Activated CD4-positive, alpha-beta T cell treated with anti-CD3 and anti-CD28 coated beads, Interleukin-2, amount 10 ng/mL, durations not matched to agents 24 days and 14 days (primary cell): ENCODE measurements around the gene TTI1. TPM values are rescaled to one million over a fixed set of nuclear protein-coding genes. Genes with fewer than 3 reads are reported as not detected.

Experiments used
- DNase-seq: peaks from one replicate; pipeline ENCODE4 v3.0.0; 2022
- H3K27ac Mint-ChIP-seq: one replicate; pipeline ENCODE4 v1.8.0; 2022; ENCODE audit warnings: mild to moderate bottlenecking, mixed read lengths
- H3K27me3 Mint-ChIP-seq: one replicate; pipeline ENCODE4 v1.8.0; 2022; ENCODE audit warnings: mixed read lengths
- H3K36me3 Mint-ChIP-seq: one replicate; pipeline ENCODE4 v1.8.0; 2022; ENCODE audit warnings: low read depth, mild to moderate bottlenecking, mixed read lengths
- H3K4me1 Mint-ChIP-seq: one replicate; pipeline ENCODE4 v1.8.0; 2021; ENCODE audit warnings: mixed read lengths
- H3K4me3 Mint-ChIP-seq: one replicate; pipeline ENCODE4 v1.8.0; 2022; ENCODE audit warnings: mild to moderate bottlenecking, moderate library complexity, mixed read lengths
- H3K9me3 Mint-ChIP-seq: one replicate; pipeline ENCODE4 v1.8.0; 2021; ENCODE audit warnings: mixed read lengths
- intact Hi-C: fragments of 100-400 bp; cut with micrococcal nuclease; formaldehyde crosslinking; loops from one replicate; pipeline ENCODE4 v1.15.1; 2023
- total RNA-seq: library from RNA; stranded (reverse); gene quantifications from 2 replicates; pipeline ENCODE4 v1.2.3, GENCODE V29; 2022

The TTI1 gene
- total RNA-seq, 1 donor from 2014 or later, result 48.8 TPM

GRCh38 chr20:37995856-37996605, 37.2 kb downstream of the TTI1 start:
- Mint-ChIP-seq H3K27me3 (no peaks in the 10 kb centered on the region), H3K27ac (no peak overlapping the region), H3K36me3 (peaks cover 55% of the 10 kb centered on the region), H3K9me3 (no peaks in the 10 kb centered on the region), H3K4me1 (peaks cover 16% of the 10 kb centered on the region), H3K4me3 (no peak overlapping the region)
- no peak for DNase-seq
- intact Hi-C loops, result no loop called here

- peaks cover 53% of the 10 kb centered on the region for H3K36me3 Mint-ChIP-seq
- DNase-seq, result no peak
- H3K27me3 Mint-ChIP-seq, result no peaks in the 10 kb centered on the region
- H3K9me3 Mint-ChIP-seq, result no peaks in the 10 kb centered on the region
- intact Hi-C loops, result loop anchor here (5.0 kb wide), 1 partner anchor 92 kb away; the partner anchor contains the start of gene VSTM2L
- H3K4me3 Mint-ChIP-seq, result no peak overlapping the region
- no peak overlapping the region for H3K27ac Mint-ChIP-seq
- H3K4me1 Mint-ChIP-seq, result peaks cover 26% of the 10 kb centered on the region
These were observed 38.7 kb downstream of the TTI1 start for GRCh38 chr20:37994512-37994911.

DNA sequence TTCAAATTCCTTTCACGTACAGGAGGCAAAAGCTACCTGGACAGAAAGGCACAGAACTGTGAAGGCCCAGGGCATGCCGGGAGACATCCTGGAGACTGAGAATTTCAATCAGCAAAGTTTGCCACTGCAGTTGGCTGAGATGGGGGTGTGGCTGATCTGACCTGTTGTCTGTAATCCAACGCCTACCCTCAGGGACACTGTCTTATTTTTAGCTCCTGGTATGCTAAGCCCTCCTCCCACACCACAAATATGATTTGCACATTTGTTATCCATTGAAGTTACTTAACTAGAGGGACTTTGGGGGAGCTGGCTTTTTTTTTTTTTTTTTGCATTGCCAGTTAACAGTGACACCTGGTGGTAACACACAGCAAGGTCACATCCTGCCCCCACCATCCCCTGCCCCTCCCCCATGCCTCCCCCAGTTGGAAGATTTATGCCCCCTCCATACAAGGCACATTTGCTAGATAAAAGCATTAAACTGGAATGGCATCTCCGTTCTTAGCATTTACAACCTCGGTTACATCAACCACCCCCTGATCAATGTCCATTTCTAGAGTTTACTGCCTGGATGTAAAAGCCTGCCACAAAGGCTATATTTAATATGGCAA, 40.4 kb downstream of the TTI1 start:
- no peak overlapping the region for H3K4me3 Mint-ChIP-seq
- intact Hi-C loops, result loop anchor here (1.0 to 5.0 kb wide), 2 partner anchors 91 to 429 kb away; partner anchors contain the start of gene VSTM2L
- H3K36me3 Mint-ChIP-seq, result peaks cover 53% of the 10 kb centered on the region
- no peak overlapping the region for H3K27ac Mint-ChIP-seq
- H3K4me1 Mint-ChIP-seq, result peaks cover 24% of the 10 kb centered on the region
- DNase-seq, result peak; percentile 66
- H3K27me3 Mint-ChIP-seq, result no peaks in the 10 kb centered on the region
- H3K9me3 Mint-ChIP-seq, result no peaks in the 10 kb centered on the region

- Mint-ChIP-seq H3K4me3 (no peak overlapping the region), H3K4me1 (peaks cover 24% of the 10 kb centered on the region), H3K9me3 (no peaks in the 10 kb centered on the region), H3K27me3 (no peaks in the 10 kb centered on the region), H3K27ac (no peak overlapping the region), H3K36me3 (peaks cover 46% of the 10 kb centered on the region)
- intact Hi-C loops, result loop anchor here (5.0 kb wide), 1 partner anchor 90 kb away; the partner anchor contains the start of gene VSTM2L
- no peak for DNase-seq
These were observed 41.3 kb downstream of the TTI1 start for GRCh38 chr20:37991908-37992307.

DNA sequence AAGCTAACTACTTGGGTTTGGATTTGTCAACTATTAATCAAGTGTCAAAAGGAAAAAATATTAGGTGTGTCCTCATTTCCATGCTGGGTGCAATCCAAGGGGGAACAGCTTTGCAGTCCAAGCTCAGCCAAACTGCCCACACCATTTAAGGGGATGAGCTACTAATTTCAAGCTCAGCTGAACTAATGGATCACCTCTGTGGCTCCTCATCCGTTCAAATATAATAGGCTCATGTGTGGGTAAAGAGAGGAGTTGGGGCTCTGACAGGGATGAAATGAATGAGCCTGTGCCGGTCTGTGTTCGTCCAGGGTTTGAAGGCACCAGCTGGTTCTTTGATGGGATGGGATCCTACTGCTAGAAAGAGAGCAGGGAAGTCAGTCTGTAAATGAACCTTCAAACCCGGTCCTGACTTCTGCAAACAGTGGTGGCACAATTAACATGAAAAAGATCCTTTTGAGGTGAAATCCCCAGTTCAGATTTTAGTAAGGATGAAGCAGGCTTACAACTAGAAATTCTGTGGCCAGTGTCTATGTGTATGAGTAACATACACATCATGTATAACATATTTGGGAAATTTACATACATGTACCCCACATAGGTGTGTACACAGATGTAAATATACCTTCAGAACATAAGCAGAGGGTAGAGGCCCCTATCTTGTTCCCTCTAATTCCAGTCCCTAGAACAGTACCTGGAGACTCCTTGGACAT, 41.9 kb downstream of the TTI1 start:
- no peaks in the 10 kb centered on the region for H3K9me3 Mint-ChIP-seq
- DNase-seq, result no peak
- peaks cover 41% of the 10 kb centered on the region for H3K36me3 Mint-ChIP-seq

GRCh38 chr20:37990571-37991151, 42.6 kb downstream of the TTI1 start:
- peaks cover 37% of the 10 kb centered on the region for H3K36me3 Mint-ChIP-seq

More for the DNA sequence above, 41.9 kb downstream of the TTI1 start:
- Mint-ChIP-seq H3K4me3 (peak overlapping the region; percentile 53), H3K27me3 (no peaks in the 10 kb centered on the region), H3K27ac (peak overlapping the region; percentile 87), H3K4me1 (peaks cover 24% of the 10 kb centered on the region)
- intact Hi-C loops, result loop anchor here (5.0 kb wide), 1 partner anchor 89 kb away; the partner anchor contains the start of gene VSTM2L

GRCh38 chr20:37989601-37990295, 43.5 kb downstream of the TTI1 start:
- no peak overlapping the region for H3K4me3 Mint-ChIP-seq

More at GRCh38 chr20:37990571-37991151, 42.6 kb downstream of the TTI1 start:
- peak; percentile 90 for DNase-seq
- Mint-ChIP-seq H3K4me1 (peaks cover 24% of the 10 kb centered on the region), H3K4me3 (peak overlapping the region; percentile 53), H3K9me3 (no peaks in the 10 kb centered on the region), H3K27ac (peak overlapping the region; percentile 87), H3K27me3 (no peaks in the 10 kb centered on the region)
- intact Hi-C loops, result loop anchor here (5.0 kb wide), 1 partner anchor 88 kb away; the partner anchor contains the start of gene VSTM2L

GRCh38 chr20:37988306-37988954, 44.8 kb downstream of the TTI1 start:
- Mint-ChIP-seq H3K4me1 (peaks cover 24% of the 10 kb centered on the region), H3K27ac (peak overlapping the region; percentile 4), H3K9me3 (no peaks in the 10 kb centered on the region), H3K27me3 (no peaks in the 10 kb centered on the region), H3K4me3 (no peak overlapping the region), H3K36me3 (peaks cover 23% of the 10 kb centered on the region)
- DNase-seq, result no peak
- intact Hi-C loops, result no loop called here

More at GRCh38 chr20:37989601-37990295, 43.5 kb downstream of the TTI1 start:
- intact Hi-C loops, result loop anchor here (5.0 kb wide), 1 partner anchor 87 kb away; the partner anchor contains the start of gene VSTM2L
- no peaks in the 10 kb centered on the region for H3K27me3 Mint-ChIP-seq
- peak overlapping the region; percentile 87 for H3K27ac Mint-ChIP-seq
- no peak for DNase-seq
- peaks cover 30% of the 10 kb centered on the region for H3K36me3 Mint-ChIP-seq
- no peaks in the 10 kb centered on the region for H3K9me3 Mint-ChIP-seq
- peaks cover 24% of the 10 kb centered on the region for H3K4me1 Mint-ChIP-seq

GRCh38 chr20:37987602-37988290, 45.5 kb downstream of the TTI1 start:
- no peak overlapping the region for H3K27ac Mint-ChIP-seq
- H3K9me3 Mint-ChIP-seq, result no peaks in the 10 kb centered on the region
- no peaks in the 10 kb centered on the region for H3K27me3 Mint-ChIP-seq
- peaks cover 30% of the 10 kb centered on the region for H3K36me3 Mint-ChIP-seq
- intact Hi-C loops, result no loop called here
- no peak overlapping the region for H3K4me3 Mint-ChIP-seq
- DNase-seq, result no peak
- H3K4me1 Mint-ChIP-seq, result peaks cover 24% of the 10 kb centered on the region

DNA sequence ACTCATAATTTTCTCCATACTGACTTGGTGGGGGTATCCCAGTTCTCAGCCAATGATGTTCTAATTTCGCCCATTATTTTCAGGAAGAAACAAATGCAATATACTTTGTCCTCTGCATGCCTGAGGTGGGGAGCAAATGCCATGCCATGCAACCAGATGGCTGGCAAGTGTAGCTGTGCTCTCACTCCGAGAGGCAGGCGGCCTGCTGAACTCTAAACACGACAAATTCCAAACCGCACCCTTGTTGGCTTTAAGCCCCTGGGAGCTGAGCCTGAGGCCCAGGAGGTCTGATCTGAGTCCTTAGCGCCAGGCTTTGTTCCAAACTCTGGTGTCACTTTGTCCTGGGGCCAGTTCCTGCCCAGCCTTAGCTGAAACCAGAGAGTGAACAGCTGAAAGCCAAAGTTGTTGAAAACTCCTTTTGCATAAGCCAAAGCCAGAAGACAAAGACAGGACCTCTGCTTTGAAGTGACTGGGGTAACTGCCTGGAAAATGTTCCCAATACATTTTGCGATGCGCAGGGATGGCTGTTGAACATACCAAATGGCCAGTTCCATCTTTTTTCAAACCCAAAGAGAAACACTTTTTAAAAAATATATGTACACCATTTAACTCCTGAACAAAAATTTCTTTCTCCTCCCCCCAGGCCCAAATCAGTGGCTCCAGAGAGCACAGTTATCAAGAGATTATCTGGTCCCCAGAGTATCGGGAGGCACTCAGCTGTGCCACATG, 46.2 kb downstream of the TTI1 start:
- H3K9me3 Mint-ChIP-seq, result no peaks in the 10 kb centered on the region
- peaks cover 34% of the 10 kb centered on the region for H3K36me3 Mint-ChIP-seq
- DNase-seq, result no peak
- no peak overlapping the region for H3K4me3 Mint-ChIP-seq
- H3K27me3 Mint-ChIP-seq, result no peaks in the 10 kb centered on the region
- H3K4me1 Mint-ChIP-seq, result peaks cover 22% of the 10 kb centered on the region
- H3K27ac Mint-ChIP-seq, result no peak overlapping the region
- intact Hi-C loops, result no loop called here

- Mint-ChIP-seq H3K9me3 (no peaks in the 10 kb centered on the region), H3K27me3 (no peaks in the 10 kb centered on the region), H3K4me3 (no peak overlapping the region), H3K27ac (no peak overlapping the region), H3K4me1 (peaks cover 16% of the 10 kb centered on the region), H3K36me3 (peaks cover 33% of the 10 kb centered on the region)
- DNase-seq, result no peak
- intact Hi-C loops, result no loop called here
These were observed 47.0 kb downstream of the TTI1 start for GRCh38 chr20:37986044-37986858.
